ENCODE results near the gene C6orf62.
"Not testable (repeated sequence)": the region's sequence is repeated elsewhere in the genome, so short reads cannot be mapped to it uniquely, and the experiment has no call there.

Gene C6orf62

DNA sequence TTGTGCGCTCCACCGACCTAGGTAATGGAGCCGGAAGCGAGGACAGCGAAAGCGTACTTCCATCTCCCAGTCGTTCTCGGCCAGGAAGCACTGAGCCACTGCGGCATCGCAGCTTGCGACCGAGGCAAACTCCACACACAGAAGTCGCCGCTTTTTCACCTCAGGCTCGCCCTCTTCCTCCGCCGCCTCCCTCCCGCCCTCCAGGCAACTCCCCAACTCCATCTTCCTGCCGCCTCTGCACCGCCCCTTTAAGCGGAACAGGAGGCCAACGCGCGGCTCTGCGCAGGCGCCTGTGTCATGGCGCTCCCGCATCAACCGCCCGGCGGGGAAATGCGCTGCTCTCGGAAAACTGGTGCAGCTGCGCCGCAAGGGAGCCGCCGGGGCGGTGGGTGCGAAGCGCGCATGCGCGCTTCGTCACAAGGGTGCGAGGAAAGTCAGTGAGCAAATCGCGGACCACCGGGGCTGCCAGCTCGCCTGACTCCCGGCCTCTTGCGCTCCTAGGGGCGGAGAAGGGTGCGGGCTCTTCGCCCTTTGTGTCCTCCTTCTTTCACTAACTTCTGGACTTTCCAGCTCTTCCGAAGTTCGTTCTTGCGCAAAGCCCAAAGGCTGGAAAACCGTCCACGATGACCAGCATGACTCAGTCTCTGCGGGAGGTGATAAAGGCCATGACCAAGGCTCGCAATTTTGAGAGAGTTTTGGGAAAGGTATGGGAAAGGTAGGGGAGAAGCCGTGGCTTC is 52.1 kb downstream of the C6orf62 start, which contains the start of the genes ACOT13 and TDP2:
Gene ACOT13 (plus strand): TSS at position 437 of the 737 bp plus-strand sequence. CDS start 187 bp downstream, at position 624.
Gene TDP2 (minus strand): TSS at position 259 of the 737 bp plus-strand sequence. CDS start 37 bp downstream, at position 222.
- peak; percentile 95 for DNase-seq

DNA sequence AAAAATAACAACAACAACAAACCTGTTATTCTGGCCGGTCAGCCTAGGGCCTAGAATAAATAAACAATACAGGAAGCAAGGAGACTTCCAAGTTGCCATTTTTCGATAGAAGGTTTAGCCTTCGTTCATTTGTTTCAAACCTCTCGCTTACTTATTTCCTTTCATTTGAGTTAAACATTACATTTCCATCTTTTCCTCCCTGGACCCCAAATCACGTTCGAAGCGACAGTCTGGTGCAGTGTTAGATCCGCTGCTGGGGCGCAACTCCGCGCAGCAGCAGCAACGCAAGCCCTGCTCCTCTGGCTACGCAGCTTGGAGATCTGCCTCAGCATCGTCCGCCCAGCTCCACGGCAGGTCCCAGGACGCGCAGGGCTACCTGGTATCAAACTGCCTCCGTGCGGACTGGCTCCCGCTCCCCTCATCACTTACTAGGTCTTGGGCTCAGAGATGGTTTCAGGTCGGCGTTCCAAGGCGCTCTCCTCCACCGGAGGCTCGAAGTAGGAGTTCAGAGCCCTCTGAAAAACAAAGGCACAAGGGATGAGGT is 52.8 kb downstream of the C6orf62 start:
- DNase-seq = peak; percentile 60

DNA sequence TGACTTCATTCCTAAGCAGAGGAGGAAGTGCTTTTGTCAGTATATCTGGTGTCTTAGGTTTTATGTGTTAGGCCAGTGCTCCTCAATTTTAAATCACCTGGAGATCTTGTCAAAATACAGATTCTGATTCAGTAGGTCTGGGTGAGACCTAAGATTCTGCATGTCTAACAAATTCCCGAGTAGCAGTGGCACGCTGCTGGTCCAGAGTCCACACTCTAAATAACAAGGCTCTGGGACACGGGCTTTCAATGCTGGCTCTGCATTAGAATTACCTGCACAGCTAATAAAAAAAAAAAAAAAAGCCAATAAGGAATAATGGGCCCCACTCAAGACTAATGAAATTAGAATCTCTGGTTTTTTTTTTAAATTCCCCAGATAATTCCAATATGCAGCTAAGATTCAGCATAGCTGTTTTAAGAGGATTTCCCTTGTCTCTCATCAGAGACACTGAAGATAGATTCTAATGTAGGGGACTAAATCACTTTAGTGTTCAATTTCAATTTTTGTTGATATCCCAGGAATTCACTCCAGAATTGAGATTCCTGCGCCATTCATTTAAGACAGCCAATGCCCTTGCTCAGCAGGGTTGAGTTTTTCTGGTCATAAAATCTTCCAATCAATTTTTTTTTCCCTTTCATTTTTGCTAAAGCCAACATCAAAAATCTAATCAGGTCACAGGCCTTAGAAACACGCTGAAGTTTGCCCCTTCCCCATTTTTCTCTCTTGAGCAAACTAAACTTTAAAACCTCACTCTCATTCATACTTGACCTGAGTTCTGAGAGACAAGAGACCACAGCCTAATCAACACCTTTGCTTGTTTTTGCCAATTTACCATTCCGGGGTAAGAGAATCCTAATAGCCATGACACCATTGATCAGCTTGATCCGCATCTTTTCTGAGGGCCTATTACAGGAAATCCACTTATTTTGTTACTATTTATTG is 54.6 kb downstream of the C6orf62 start:
- DNase-seq = no peak

DNA sequence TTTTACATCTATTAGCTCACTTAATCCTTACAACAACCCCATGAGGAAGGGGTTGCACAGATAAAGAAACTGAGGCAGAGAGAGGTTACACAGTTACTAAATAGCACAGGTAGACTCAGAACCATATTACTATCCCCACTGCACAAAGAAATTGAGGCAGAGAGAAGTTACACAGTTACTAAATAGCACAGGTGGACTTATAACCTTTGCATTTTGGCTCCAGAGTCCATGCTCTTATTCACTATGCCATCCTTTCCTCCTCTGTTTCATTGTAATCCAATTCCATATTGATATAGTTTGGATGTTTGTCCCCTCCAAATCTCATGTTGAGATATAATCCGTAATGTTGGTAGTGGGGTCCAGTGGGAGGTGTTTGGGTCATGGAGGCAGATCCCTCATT is 55.8 kb downstream of the C6orf62 start:
- DNase-seq = no peak

DNA sequence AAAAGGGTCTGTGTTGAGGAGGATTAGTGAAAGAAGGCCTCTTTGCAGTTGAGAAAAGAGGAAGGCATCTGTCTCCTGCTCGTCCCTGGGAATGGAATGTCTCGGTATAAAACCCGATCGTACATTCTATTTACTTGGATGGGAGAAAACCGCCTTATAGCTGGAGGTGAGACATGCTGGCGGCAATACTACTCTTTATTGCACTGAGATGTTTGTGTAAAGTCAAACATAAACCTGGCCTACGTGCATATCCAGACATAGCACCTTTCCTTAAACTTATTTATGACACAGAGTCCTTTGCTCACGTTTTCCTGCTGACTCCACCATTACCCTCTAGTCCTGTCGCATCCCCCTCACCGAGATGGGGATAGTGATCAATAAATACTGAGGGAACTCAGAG is 56.7 kb downstream of the C6orf62 start:
- no peak for DNase-seq

DNA sequence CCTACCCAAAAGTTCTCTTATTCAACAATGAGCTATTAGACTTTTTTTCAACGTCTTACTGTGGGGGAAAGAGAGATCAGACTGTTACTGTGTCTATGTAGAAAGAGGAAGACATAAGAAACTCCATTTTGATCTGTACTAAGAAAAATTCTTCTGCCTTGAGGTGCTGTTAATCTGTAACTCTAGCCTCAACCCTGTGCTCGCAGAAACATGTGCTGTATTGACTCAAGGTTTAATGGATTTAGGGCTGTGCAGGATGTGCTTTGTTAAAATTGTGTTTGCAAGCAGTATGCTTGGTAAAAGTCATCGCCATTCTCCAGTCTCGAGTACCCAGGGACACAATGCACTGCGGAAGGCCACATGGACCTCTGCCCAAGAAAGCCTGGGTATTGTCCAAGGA is 57.2 kb downstream of the C6orf62 start:
- DNase-seq = not testable (repeated sequence)

DNA sequence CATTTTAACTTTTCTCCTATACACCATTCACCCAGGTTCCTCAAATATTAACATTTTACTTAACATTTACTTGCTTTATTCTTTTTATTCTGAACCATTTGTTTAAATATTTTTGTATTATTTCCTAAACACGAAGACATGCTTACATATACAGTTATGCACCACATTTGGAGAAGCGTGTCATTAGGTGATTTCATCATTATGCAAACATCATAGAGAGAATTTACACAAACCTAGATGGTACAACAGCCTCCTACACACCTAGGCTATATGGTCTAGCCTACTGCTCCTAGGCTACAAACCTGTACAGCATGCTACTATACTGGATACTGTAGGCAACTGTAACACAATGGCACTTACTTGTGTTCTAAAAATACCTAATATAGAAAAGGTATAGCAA is 58.8 kb downstream of the C6orf62 start:
- no peak for DNase-seq

DNA sequence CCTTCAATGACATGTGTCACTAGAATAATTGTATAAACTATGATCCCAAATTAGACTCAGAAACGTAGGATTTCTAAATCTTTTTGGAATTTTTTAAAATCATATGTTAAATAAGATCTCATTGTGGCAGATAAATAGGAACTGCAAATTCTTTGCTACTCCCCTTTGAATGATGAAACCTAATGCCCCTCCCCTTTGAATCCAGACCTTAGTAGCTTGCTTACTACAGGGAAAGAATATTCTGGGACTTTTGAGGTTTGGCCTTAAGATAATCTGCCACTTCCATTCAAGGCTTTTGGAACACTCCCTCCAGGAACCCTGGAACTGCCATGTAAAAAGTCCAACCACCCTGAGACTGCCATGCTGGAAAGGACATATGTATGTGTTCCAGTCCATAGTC is 59.4 kb downstream of the C6orf62 start:
- no peak for DNase-seq

DNA sequence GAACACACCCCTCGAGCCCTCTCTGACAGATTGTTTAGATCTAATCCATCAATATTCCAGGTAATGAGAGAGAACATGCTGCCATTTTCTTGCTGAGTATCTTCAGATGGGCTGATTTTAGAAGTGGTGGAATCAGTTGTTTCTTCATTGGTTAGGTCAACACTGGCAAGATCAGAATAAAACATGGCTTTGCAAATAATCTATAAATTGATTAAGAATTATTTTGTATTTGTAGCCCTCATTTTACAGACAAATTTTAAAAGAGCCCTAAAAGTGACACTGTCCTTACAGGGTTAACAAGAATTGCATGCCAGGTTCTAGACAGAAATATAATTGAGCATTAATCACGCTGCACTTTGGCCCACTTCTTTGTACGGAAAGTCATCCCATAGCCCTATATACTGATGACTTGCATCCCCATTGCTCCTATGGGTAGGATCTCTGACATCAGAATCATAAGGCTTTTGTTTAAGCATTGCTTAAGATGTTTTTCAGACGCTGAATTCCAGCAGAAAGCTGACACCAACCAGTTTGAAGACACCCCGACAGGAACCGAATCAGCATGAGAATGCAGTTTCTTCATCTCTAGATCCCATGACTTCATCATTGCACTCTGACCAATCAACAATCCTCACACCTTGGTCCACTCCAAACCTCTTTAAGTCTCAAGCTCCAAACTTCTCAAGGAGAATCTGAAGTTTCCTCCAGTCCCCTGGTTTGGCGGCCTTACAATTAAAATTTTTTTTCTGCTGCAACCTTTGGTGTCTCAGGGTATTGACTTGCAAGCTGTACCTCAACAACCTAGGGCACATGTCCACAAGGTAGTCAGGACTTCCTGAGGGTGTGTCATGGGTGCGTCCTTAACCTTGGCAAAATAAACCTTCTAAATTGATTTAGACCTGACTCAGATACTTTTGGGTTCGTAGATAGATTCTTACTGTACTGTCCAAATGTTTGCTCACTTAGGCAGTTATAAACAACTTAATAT is 60.1 kb downstream of the C6orf62 start:
- no peak for DNase-seq

DNA sequence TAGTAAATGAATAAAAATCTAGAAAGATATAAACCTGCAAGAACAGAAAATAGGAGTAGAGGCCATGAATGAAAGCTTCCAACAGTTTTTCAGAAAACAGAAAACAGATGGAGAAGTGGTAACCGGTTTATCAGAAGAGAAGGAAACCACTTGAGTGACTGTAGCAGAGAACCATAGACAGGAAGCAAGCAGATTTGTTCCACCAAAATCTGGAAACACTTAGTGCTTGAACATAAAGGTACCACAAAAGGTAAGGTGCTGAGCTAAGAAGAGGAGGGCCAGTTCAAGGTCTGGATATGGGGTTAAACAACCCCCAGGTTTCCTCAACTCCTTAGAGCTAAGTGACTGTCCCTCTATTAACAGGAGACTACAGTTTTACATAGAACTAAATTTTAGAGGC is 63.7 kb downstream of the C6orf62 start:
- DNase-seq = no peak

Measured in stimulated activated CD8-positive, alpha-beta memory T cell treated with anti-CD3 and anti-CD28 coated beads, Interleukin-4, amount 100 ng/mL, for 48 hours (primary cell).